IPS DF 6.9 (cell line): ENCODE data around the gene KCTD15.

Experiments
- DNase-seq: peaks from one replicate; pipeline ENCODE4 v3.0.0-alpha.2; 2013; ENCODE audit warnings: low read depth, low spot score
- H3K27ac ChIP-seq: one replicate; pipeline ENCODE4 v1.5.1; 2013; ENCODE audit warnings: low read length, control low read depth
- H3K27me3 ChIP-seq: 2 replicates; pipeline ENCODE4 v1.6.1; 2013; ENCODE audit warnings: mild to moderate bottlenecking, low read length; ENCODE audit not compliant: control insufficient read depth, insufficient read depth
- H3K36me3 ChIP-seq: 2 replicates; pipeline ENCODE4 v1.6.1; 2013; ENCODE audit warnings: low read length; ENCODE audit not compliant: control insufficient read depth, insufficient read depth
- H3K4me1 ChIP-seq: 2 replicates; pipeline ENCODE4 v1.6.1; 2013; ENCODE audit warnings: low read length; ENCODE audit not compliant: control insufficient read depth, insufficient read depth
- H3K4me3 ChIP-seq: 2 replicates; pipeline ENCODE4 v1.5.1; 2013; ENCODE audit warnings: mild to moderate bottlenecking, low read length
- H3K9me3 ChIP-seq: 2 replicates; pipeline ENCODE4 v1.6.1; 2013; ENCODE audit warnings: low read length, inconsistent platforms; ENCODE audit not compliant: control insufficient read depth, insufficient read depth
- WGBS: extraction: QIAGEN DNeasy Blood & Tissue Kit; methylation state at CpG from one replicate; pipeline ENCODE4 v1.1.7; 2013; ENCODE audit warnings: mixed read lengths, missing lambda C conversion rate; ENCODE audit not compliant: insufficient read length, insufficient coverage; 5-methylcytosine and 5-hydroxymethylcytosine counted together

Gene KCTD15, protein sequence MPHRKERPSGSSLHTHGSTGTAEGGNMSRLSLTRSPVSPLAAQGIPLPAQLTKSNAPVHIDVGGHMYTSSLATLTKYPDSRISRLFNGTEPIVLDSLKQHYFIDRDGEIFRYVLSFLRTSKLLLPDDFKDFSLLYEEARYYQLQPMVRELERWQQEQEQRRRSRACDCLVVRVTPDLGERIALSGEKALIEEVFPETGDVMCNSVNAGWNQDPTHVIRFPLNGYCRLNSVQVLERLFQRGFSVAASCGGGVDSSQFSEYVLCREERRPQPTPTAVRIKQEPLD

GRCh38 chr19:33796164-33796875 is at the start of gene KCTD15:
TSS of gene KCTD15 (plus strand) at chr19:33796870. CDS start at chr19:33800455, 3,585 bp downstream.
- no peak for DNase-seq
- Histone ChIP-seq H3K27me3 (no peaks in the 10 kb centered on the region), H3K36me3 (peaks cover 5% of the 10 kb centered on the region; the same call in 1 of the 2 replicates), H3K27ac (no peak within 1 kb of the TSS), H3K9me3 (no peaks in the 10 kb centered on the region), H3K4me1 (peaks cover 7% of the 10 kb centered on the region), H3K4me3 (peak within 1 kb of the TSS; percentile 97)
- no CpG with 5 or more reads among the region's 92 CpGs for WGBS

- Histone ChIP-seq H3K4me1 (no peaks in the 10 kb centered on the region), H3K4me3 (no peak overlapping the region), H3K27ac (no peak overlapping the region), H3K36me3 (no peaks in the 10 kb centered on the region), H3K27me3 (no peaks in the 10 kb centered on the region), H3K9me3 (no peaks in the 10 kb centered on the region)
- DNase-seq, result no peak
- WGBS, result no CpG with 5 or more reads among the region's 4 CpGs
These were observed 49.4 kb upstream of the KCTD15 start for GRCh38 chr19:33747273-33747672.

- H3K4me3 ChIP-seq, result no peak overlapping the region
- H3K27me3 ChIP-seq, result no peaks in the 10 kb centered on the region
- no CpG with 5 or more reads among the region's 8 CpGs for WGBS
- H3K4me1 ChIP-seq, result no peaks in the 10 kb centered on the region
- no peak overlapping the region for H3K27ac ChIP-seq
- no peaks in the 10 kb centered on the region for H3K36me3 ChIP-seq
- no peak for DNase-seq
- no peaks in the 10 kb centered on the region for H3K9me3 ChIP-seq
These were observed 48.4 kb upstream of the KCTD15 start for GRCh38 chr19:33748231-33748630.

DNA sequence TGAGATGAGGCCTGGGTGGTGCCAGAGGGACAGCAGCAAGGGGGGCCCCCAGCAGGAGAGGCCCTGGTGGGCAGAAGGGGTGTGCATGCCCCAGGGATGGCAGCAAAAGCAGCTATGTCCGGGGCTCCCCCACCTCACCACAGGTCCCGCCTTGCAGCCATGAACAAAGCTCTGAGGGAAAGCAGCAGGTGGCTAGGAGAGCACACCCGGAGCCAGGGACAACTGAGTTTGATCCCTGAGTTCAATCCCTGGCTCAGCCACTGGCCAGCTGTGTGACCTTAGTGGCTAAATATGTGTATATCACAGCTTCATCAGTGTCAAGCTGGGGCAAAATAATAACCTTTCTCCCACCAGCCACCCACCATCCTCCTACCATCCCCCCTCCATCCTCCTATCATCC is 47.7 kb upstream of the KCTD15 start:
- no CpG with 5 or more reads among the region's 3 CpGs for WGBS
- H3K9me3 ChIP-seq, result no peaks in the 10 kb centered on the region
- H3K4me3 ChIP-seq, result no peak overlapping the region
- H3K27ac ChIP-seq, result no peak overlapping the region
- no peak for DNase-seq
- no peaks in the 10 kb centered on the region for H3K27me3 ChIP-seq
- H3K36me3 ChIP-seq, result no peaks in the 10 kb centered on the region
- H3K4me1 ChIP-seq, result no peaks in the 10 kb centered on the region

DNA sequence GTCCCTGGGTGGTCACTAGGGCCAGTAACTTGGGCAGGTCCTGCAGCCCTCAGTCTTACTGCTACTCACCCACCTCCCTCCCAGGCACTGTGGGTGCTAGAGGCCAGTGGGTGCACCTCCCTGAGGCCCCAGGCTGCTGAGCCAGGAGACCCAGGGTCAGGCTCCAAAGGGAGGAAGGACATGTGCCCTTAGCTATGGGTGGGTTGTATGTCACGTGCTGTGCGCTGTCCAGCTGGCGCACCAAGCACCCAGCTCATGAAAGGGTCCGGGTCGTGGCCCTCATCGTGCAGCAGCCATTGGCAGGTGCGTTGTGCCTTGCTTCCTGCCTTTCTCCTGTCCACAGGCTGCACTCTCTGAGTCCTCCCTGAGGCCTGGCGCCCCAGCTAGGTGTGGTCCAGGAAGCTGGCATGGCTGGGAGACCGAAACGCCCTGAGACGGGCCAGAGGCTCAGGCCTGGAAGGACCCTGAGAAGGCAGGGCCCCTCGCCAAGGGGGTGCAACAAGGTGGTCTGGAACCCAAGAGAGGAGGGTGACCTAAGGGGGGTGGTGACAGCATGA is 47.0 kb upstream of the KCTD15 start:
- WGBS, result no CpG with 5 or more reads among the region's 12 CpGs
- no peak for DNase-seq
- Histone ChIP-seq H3K27ac (no peak overlapping the region), H3K36me3 (no peaks in the 10 kb centered on the region), H3K4me3 (no peak overlapping the region), H3K4me1 (no peaks in the 10 kb centered on the region), H3K9me3 (no peaks in the 10 kb centered on the region), H3K27me3 (no peaks in the 10 kb centered on the region)

- no peak overlapping the region for H3K27ac ChIP-seq
These were observed 45.9 kb upstream of the KCTD15 start for GRCh38 chr19:33750587-33751435.

DNA sequence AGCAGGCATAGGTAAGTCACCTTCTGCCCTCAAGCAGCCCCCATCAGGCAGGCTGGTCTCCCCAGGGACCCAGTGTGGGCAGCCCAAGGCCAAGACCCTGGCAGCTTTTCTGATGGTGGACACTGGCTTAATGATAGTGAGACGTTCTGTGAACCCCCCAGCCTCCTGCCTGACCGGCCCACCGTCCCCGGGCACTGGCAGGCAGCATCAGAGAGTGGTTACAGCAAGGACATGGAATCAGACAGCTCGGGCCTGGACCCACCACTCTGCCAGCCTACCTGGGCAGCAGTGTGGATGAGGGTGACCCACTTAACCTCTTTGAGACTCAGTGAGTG is 45.3 kb upstream of the KCTD15 start:
- Histone ChIP-seq H3K27me3 (no peaks in the 10 kb centered on the region), H3K9me3 (no peaks in the 10 kb centered on the region), H3K4me3 (no peak overlapping the region), H3K27ac (no peak overlapping the region), H3K36me3 (no peaks in the 10 kb centered on the region), H3K4me1 (no peaks in the 10 kb centered on the region)
- DNase-seq, result no peak
- no CpG with 5 or more reads among the region's 5 CpGs for WGBS

More at GRCh38 chr19:33750587-33751435, 45.9 kb upstream of the KCTD15 start:
- Histone ChIP-seq H3K9me3 (no peaks in the 10 kb centered on the region), H3K27me3 (no peaks in the 10 kb centered on the region), H3K36me3 (no peaks in the 10 kb centered on the region), H3K4me3 (no peak overlapping the region), H3K4me1 (no peaks in the 10 kb centered on the region)
- no CpG with 5 or more reads among the region's 18 CpGs for WGBS
- DNase-seq, result no peak

- H3K4me1 ChIP-seq, result no peaks in the 10 kb centered on the region
- WGBS, result no CpG with 5 or more reads among the region's 27 CpGs
- no peaks in the 10 kb centered on the region for H3K36me3 ChIP-seq
- no peak overlapping the region for H3K4me3 ChIP-seq
- no peak overlapping the region for H3K27ac ChIP-seq
- no peak for DNase-seq
- H3K9me3 ChIP-seq, result no peaks in the 10 kb centered on the region
- H3K27me3 ChIP-seq, result no peaks in the 10 kb centered on the region
These were observed 44.5 kb upstream of the KCTD15 start for GRCh38 chr19:33752018-33752800.

GRCh38 chr19:33752945-33753344 is 43.7 kb upstream of the KCTD15 start:
- Histone ChIP-seq H3K27me3 (no peaks in the 10 kb centered on the region), H3K9me3 (no peaks in the 10 kb centered on the region), H3K36me3 (no peaks in the 10 kb centered on the region), H3K27ac (no peak overlapping the region), H3K4me1 (no peaks in the 10 kb centered on the region), H3K4me3 (no peak overlapping the region)
- no peak for DNase-seq
- WGBS, result no CpG with 5 or more reads among the region's 6 CpGs

DNA sequence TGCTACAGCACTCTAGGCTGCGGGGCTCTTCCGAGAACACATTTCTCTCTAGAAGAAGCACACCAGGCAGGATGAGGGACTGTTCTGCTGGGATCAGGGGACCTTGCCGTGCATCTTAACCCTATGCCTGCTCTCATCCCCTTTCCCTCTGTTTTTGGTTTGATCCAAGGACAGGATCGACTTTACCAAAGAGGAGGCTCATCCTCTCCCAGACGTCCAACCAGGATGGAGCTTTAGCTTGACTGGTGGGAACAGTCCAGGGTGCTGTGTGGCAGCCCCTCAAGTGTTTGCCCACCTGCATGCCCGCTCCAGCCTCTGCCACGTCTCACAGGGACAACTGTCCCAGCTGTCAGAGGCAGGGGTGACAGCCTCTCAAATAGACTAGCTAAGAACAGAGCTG is 42.3 kb upstream of the KCTD15 start:
- Histone ChIP-seq H3K4me3 (no peak overlapping the region), H3K27ac (no peak overlapping the region), H3K27me3 (no peaks in the 10 kb centered on the region), H3K36me3 (no peaks in the 10 kb centered on the region), H3K9me3 (no peaks in the 10 kb centered on the region), H3K4me1 (no peaks in the 10 kb centered on the region)
- DNase-seq, result no peak
- no CpG with 5 or more reads among the region's 7 CpGs for WGBS
